ENCODE measurements around the gene INTS15. TPM values are rescaled to one million over a fixed set of nuclear protein-coding genes. Genes with fewer than 3 reads are reported as not detected.

The INTS15 gene
- total and polyA plus RNA-seq, 9 of the 15 experiments (the other 6 are each of a cell fraction or from before 2014, with no cell fraction given): 0.52 to 28.9 (median 11.6) TPM

DNA sequence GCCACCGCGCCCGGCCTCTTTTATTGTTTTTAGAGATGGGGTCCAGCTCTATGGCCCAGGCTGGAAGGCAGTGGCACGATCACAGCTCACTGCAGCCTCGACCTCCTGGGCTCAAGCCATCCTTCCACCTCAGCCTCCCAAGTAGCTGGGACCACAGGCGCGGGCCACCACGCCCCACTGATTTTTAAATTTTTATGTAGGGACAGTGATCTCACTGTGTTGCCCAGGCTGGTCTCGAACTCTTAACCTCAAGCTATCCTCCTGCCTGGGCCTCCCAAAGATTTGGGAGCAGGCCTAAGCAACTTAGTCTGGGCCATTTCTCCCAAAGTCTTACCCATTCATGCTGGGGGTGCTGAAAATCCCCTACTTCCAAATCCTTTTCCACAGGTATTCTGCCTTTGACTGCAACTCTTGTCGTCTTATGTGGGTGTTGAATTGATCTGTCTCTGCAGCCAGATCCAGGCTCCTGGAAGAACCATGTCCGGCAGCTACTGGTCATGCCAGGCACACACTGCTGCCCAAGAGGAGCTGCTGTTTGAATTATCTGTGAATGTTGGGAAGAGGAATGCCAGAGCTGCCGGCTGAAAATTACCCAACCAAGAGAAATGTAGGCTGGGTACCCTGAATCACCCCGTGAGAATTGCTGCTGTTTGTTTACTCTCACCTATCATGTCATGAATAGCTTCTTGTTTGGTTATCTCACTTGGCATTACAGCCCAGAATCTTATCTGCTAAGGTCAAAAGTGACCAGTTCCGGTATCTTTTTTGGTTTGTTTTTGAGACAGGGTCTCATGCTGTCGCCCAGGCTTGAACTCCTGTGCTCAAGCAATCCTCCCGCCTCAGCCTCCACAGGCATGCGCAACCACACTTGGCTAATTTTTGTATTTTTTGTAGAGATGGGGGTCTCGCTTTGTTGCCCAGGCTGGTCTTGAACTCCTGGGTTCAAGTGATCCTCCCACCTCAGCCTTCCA lies 11.4 kb upstream of the INTS15 start:
- peaks cover 40% of the 10 kb centered on the region; the same call in 2 of the 3 replicates for H3K36me3 ChIP-seq (ENCODE audit: control insufficient read depth, insufficient read depth, low read length)
- peak overlapping the region; percentile 81 for H3K4me2 ChIP-seq (ENCODE audit: insufficient read depth, low read length)
- no peak overlapping the region for H2AFZ ChIP-seq (ENCODE audit: low read depth, low read length)
- peak in 1 of 4 experiments; percentile 18 for DNase-seq (ENCODE audit: extremely low read depth in 1 of 4, low spot score in 3 of 4)
- TSS peak; percentile 48 for BruUV-seq (replicated peaks)
- CTCF ChIA-PET (ENCODE audit: low intra/inter-chr PET ratio): no interaction called here
- peak overlapping the region; percentile 95 for H3K4me3 ChIP-seq
- ATAC-seq: no peak
- POLR2A ChIA-PET: interaction anchor here (0.6 to 2.3 kb wide), 3 partner anchors 11 to 34 kb away, joined by 3 to 19 read pairs (median 5); partner anchors contain the start of gene INTS15
- H3K27me3 ChIP-seq (ENCODE audit: control insufficient read depth in 2 of 2, insufficient read depth in 2 of 2, low read length in 2 of 2): 0 out of 5 replicates have a peak, but pooled peaks cover 0 to 2% of the 10 kb centered on the region in 2 experiments
- intact Hi-C loops (cut with micrococcal nuclease): no loop called here
- peaks cover 20% of the 10 kb centered on the region for H3K79me2 ChIP-seq (ENCODE audit: control insufficient read depth, insufficient read depth, low read length)
- H3K27ac ChIP-seq (ENCODE audit: extremely low read depth, low read depth, low read length): peak overlapping the region; percentile 96
- WGBS (ENCODE audit: insufficient coverage, low coverage, missing lambda C conversion rate): 51% methylated on average over 15 of the region's 18 CpGs
- in situ Hi-C loops (cut with MboI): no loop called here
- H3K4me1 ChIP-seq (replicated peaks in 1 of 2; ENCODE audit: control insufficient read depth in 2 of 2, insufficient read depth in 2 of 2, low read length in 2 of 2): peaks cover 13 to 20% of the 10 kb centered on the region in 2 experiments
- peak; percentile 78 for FAIRE-seq
- no peaks in the 10 kb centered on the region for H3K9me3 ChIP-seq (replicated peaks; ENCODE audit: control insufficient read depth, insufficient read depth, low read depth, low read length)
- peak overlapping the region; percentile 18 to 90 for H3K9ac ChIP-seq (ENCODE audit: insufficient read depth in 1 of 2, low read depth in 2 of 2, low read length in 2 of 2)
- H4K20me1 ChIP-seq (replicated peaks; ENCODE audit: control insufficient read depth, insufficient read depth, low read length): no peaks in the 10 kb centered on the region
- H3K9me1 ChIP-seq (ENCODE audit: control insufficient read depth, insufficient read depth, low read length): no peaks in the 10 kb centered on the region
- TF ChIP-seq EP300 (IDR thresholded peaks at IDR 0.05; ENCODE audit: low read length) (peak; percentile 16; the same call in 1 of the 2 replicates), NR2C1 (IDR thresholded peaks at IDR 0.05) (no peak), NR2C1 (tag; IDR thresholded peaks at IDR 0.05) (0 out of 2 replicates have a peak, but pooled peaks have one; percentile 28), PRMT5 (CRISPR knock-in tag; IDR thresholded peaks at IDR 0.05) (no peak), NELFE (IDR thresholded peaks at IDR 0.05; ENCODE audit: insufficient read depth, insufficient read length) (no peak), SIN3A (IDR thresholded peaks at IDR 0.05; ENCODE audit: borderline replicate concordance in 2 of 2, control insufficient read depth in 1 of 2, low read depth in 2 of 2, low read length in 2 of 2) (no peak), EZH2 (IDR thresholded peaks at IDR 0.05; ENCODE audit: borderline replicate concordance, low read depth, low read length) (no peak), NCOR1 (IDR thresholded peaks at IDR 0.05) (0 out of 2 replicates have a peak, but pooled peaks have one; percentile 14), FOXA3 (CRISPR knock-in tag; conservative IDR thresholded peaks at IDR 0.05 in 1 of 2, IDR thresholded peaks at IDR 0.05 in 1 of 2) (0 out of 4 replicates have a peak, but pooled peaks of 1 of the 2 experiments have one; percentile 18), RBM25 (IDR thresholded peaks at IDR 0.05; ENCODE audit: low read depth, low read length, severe bottlenecking) (no peak), MAZ (CRISPR knock-in tag; conservative IDR thresholded peaks at IDR 0.05 in 1 of 2, IDR thresholded peaks at IDR 0.05 in 1 of 2) (no peak), MEIS2 (IDR thresholded peaks at IDR 0.05; ENCODE audit: partially characterized antibody) (no peak), PYGO2 (tag; IDR thresholded peaks at IDR 0.05) (no peak), SMC3 (conservative IDR thresholded peaks at IDR 0.05; ENCODE audit: insufficient read depth, low read depth, low read length) (no peak), BCLAF1 (IDR thresholded peaks at IDR 0.05; ENCODE audit: borderline replicate concordance in 1 of 2, control insufficient read depth in 1 of 2, low read depth in 2 of 2, low read length in 1 of 2) (no peak), ZNF316 (IDR thresholded peaks at IDR 0.05) (no peak), TSC22D4 (tag; IDR thresholded peaks at IDR 0.05) (no peak), MTA1 (IDR thresholded peaks at IDR 0.05; ENCODE audit: borderline replicate concordance) (no peak), ARID1B (IDR thresholded peaks at IDR 0.05) (peak; percentile 52)

Data from K562 (cell line).